Stimulated activated CD8-positive, alpha-beta memory T cell treated with anti-CD3 and anti-CD28 coated beads, Interleukin-12 subunit alpha, Interleukin-12 subunit beta, amount 100 ng/mL, for 4 hours (primary cell): ENCODE measurements around the gene ZNF160.
"Not testable (repeated sequence)": the region's sequence is repeated elsewhere in the genome, so short reads cannot be mapped to it uniquely, and the experiment has no call there.

Source experiments
- DNase-seq: peaks from one replicate; pipeline ENCODE4 v3.0.0-alpha.2; 2020; ENCODE audit warnings: low read depth

Gene ZNF160

DNA sequence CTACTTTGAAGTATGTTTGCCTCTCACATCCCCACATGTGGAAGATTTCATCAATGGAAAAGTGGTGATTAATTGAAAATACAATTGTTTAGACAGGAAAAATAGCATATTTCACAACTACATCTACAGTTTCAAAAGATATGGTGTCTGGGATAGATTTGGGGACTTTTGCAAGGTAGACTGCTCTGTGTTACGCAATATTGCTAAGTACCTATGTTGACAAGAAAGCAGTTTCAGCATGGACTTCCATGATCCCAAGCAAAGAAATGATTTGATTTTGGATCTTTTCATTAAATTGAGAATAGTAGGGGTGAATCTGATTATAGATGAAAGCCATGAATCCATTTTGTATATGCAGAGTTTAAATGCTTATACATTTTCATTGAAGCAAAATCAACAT is 10.5 kb downstream of the ZNF160 start:
- no peak for DNase-seq

DNA sequence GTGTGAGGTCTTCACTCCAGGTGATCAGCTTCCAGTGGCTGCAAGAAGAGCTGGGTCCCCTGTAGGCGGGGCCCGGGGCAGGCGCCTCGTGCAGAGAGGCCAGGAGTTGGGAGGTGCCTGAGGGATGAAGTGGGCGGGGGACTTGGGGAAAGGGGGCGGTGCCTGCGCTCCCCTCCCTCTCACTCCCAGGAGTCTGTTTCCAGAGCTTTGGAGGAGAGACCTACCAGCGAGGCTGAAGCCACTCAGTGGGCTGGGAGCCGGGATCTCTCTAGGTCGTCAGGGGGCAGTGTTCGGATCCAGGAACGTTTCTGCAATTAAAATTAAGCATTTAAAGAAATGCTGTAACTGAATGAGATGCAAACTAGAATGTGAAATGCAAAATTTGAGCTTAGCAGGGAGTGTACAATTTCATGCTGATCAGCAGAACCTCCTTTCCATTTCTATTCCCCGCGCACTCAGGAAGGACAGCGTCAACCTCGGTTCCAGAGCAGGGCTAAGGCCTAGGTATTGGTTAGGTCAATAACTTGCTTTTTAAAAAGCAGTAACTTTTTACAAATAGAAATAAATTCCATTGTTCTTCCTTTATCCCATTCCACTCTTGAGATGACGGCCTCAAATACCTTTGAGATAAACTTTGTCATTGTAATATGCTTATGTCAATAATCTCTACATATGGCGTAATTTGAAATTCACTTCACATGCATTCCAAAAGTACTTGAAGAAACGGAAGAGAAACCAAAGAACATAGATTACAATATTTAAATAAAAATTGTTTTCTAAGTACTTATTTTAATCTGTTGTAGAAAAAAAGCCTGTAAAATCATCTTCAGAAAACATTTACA is 11.6 kb downstream of the ZNF160 start:
- DNase-seq: no peak

DNA sequence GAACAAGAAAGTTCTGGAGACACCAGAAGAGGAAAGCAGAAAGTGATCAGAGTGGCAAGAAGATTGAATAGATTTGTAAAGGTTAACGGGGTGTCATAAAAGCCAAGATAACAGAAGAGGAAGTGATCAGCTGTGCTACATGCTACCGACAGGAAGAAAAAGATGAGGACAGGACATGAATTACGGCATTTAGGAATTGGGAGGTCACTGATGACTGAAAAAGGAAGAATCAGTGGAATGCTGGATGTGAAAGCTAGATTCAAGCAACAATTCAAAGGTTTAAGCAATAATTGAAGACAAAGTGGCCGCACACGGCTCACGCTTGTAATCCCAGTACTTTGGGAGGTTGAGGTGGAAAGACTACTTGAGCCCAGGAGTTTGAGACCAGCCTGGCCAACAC is 15.1 kb downstream of the ZNF160 start:
- DNase-seq: no peak

GRCh38 chr19:53086949-53087348 is 16.3 kb downstream of the ZNF160 start:
- no peak for DNase-seq

DNA sequence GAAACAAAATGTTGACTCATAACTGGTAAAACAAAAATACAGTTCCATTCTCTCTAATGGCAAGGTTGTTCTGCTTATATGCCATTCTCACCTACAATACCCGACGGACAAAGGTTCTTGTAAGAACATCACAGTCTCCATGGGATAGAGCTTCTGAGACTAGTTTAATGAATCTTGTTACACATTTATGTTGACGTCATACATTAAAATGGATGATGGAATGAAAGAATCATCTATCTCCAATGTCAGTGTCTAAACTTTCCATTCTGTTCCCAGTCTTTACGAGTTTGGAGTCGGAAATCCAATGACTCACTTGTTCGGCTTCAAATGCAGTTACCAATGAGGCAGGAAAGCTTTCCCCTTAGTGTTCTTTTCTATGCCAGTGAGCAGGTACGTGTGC is 17.7 kb downstream of the ZNF160 start:
- DNase-seq: no peak

DNA sequence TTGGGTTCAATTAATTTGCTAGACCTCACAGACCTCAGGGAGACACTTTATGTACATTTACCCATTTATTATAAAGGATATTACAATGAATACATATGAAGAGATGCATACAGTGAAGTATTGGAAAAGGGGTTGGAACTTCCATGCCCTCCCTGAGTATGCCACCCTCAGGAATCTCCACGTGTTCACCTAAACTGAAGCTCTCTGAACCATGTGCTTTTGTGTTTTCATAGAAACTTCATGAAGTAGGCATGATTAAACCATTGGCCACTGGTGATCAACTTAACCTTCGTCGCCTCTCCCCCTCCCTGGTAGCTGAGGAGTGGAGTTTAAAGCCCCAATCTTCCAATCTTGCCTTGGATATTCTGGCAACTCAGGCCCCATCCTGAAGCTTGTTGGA is 20.3 kb downstream of the ZNF160 start:
- DNase-seq: no peak

- no peak for DNase-seq
These were observed 23.8 kb downstream of the ZNF160 start for GRCh38 chr19:53079313-53079924.

- DNase-seq: no peak
These were observed 24.6 kb downstream of the ZNF160 start for GRCh38 chr19:53078668-53079067.

GRCh38 chr19:53076984-53077383 is 26.2 kb downstream of the ZNF160 start:
- DNase-seq: no peak

DNA sequence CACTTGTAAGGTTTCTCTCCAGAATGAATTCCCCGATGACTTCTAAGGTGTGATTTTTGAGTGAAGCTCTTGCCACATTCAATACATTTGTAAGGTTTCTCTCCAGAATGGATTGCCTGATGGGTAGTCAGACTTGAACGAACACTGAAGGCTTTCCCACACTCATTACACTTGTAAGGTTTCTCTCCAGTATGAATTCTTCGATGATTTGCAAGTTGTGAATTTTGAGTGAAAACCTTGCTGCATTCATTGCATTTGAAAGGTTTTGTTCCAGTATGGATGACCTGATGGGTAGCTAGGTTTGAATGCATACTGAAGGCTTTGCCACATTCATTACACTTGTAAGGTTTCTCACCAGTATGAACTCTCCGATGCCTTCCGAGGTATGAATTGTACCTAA is 34.4 kb downstream of the ZNF160 start:
- no peak for DNase-seq

DNA sequence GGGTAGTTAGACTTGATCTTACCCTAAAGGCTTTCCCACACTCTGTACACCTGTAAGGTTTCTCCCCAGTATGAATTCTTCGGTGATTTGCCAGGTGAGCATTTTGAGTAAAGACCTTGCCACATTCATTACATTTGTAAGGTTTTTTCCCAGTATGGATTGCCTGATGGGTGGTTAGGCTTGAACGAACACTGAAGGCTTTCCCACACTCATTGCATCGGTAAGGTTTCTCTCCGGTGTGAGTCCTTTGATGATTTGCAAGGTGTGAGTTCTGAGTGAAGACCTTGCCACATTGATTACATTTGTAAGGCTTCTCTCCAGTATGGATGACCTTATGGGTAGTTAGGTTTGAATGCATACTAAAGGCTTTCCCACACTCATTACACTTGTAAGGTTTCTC is 35.0 kb downstream of the ZNF160 start:
- DNase-seq: no peak

DNA sequence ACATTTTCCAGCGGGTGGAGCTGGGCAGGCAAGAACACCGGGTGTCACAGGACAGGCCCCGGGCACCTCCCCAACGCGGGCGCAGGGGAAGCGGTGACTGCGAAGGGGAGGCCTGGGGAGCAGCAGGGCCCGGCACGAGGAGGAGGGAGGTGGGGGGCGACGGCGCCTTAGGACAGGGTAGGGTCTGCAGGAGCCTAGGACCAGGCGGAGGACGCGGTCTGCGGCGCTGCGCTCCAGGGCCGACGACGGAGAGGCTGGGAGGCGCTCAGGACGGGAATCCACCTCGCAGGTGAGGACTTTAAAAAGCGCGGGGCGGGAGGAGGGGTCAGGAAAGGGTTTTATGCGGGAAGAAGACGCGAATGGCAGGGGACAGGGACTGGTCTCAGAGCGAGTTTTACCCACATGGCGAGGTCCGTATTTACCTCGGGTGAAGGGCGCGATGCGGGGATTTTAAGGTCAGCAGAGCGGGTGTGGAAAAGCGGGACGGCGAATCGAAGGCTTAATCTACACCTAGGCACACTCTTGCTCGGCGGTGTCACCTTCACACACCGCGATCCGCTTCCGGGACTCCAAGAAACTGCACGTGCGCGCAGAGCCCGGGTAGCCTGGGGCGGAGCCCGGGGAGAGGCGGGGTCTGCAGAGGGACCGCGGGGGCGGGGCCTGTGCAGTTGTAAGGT is 45.2 kb downstream of the ZNF160 start:
- no peak for DNase-seq

- no peak for DNase-seq
These were observed 48.1 kb downstream of the ZNF160 start for GRCh38 chr19:53055117-53055516.

DNA sequence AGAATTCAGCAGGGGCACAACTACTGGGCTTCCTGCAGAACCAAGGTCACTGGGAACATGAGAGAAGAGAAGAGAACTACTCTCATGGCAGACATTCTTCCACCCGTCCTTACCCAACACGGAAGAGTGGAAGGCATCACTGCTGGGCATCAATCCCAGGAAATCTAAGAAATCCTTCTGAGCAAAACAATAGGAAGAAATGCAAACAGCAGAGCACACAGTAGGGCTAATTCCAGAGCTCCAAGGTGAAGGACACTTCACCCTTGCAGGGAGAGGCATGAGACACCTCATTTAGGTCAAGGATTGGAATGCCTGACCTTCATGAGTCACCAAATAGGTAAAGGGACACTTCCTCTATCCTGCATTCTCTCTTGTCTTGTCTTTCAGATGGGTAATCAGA is 55.8 kb downstream of the ZNF160 start:
- DNase-seq: no peak

DNA sequence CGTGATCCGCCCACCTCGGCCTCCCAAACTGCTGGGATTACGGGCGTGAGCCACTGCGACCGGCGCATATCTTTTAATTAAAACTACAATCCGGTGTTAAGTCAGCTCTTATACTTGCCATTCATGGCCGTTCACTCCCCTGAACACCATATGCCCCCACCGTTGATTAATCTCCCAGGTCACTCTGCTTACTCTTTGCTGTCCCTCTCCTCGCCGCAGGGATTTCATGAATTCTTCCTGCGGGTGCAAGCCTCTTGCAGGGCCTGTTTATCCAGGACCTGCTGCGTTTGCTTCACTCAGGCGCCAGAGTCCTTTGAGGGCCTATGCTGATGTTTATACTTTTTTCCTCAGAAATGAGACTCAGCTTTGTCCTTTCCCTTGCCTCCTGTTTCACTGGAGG is 57.7 kb downstream of the ZNF160 start:
- no peak for DNase-seq

DNA sequence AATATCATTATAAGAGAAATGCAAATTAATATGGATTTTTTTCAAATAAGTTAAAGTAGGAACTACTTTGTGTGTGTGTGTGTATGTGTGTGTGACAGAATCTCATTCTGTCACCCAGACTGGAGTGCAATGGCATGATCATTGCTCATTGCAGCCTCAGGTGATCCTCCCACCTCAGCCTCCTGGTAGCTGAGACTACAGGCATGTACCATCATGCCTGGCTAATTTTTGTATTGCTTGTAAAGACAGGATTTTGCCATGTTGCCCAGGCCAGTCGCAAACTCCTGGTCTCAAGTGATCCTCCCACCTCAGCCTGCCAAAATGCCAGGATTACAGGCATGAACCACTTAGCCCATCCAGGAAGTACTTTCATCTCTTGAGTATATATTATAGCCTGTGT is 61.9 kb downstream of the ZNF160 start:
- DNase-seq: no peak

DNA sequence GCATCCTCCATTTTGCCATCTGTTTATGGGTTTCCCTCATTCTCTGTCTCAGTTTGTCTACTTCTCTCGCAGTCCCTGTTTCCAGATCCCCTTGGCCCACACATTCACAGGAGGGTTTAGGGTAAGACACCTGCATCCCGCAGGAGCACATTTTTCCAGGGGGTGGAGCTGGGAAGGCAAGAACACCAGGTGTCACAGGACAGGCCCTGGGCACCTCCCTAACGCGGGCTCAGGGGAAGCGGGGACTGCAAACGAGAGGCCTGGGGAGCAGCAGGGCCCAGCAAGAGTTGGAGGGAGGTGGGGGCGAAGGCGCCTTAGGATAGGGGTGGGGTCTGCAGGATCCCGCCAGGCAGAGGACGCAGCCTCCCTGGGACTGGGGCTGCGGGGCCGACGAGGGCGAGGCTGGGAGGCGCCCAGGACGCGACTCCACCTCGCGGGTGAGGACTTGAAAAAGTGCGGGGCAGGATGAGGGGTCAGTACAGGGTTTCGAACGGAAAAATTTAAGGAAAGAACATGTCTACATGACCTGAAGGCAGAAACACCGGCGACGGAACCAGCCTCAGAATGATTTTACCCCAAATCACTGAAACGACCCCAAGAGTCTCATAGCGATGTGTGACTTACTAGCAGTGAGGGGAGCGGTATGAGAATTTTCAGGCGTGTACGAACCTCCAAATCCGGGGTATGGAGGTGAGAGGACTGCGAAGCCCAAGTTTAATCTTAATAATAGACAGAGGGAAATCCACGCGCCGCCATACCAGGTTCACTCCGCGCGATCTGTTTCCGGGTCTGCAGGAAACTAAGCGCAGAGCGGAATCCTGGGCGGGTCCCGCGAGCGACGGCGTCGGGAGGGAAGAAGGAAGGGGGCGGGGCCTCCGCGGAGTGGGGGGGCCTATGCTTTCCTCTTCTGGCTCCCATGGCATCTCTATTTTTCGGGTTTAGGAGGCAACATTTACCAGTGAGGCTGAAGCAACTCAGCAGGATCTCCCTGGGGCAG is 65.8 kb downstream of the ZNF160 start:
- DNase-seq: no peak

DNA sequence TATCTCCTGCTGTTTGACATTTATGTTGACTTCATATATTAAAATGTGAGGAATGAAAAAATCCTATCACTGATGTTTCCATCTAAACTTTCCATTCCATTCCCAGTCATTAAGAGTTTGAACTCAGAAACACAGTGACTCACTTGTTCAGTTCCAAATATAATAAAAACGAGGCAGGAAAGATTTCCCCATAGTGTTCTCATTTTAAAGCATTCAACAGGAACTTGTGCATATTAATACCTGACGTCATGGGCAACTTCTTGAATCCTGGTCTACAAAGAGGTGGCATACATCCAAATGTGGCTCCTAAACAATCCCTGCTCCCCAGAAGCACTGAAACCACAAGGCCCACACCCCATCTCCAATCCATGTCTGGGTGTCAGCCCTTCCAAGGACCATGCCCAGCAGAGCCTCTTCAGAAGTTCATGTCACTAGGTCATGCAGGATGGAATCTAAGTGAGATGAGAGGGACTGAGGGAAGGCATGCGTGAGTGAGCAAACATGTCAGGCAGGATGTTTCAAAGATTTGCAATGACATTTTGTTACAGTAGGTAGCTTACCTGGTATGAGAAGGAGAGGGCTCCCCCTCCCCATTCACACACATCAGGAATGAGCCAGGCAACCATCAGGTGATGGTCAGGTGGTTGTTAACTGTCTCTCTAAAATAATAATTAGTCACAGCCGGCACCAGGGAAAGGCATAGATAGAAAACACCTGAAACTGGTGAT is 68.1 kb downstream of the ZNF160 start:
- DNase-seq: no peak

GRCh38 chr19:53034054-53034453 is 69.2 kb downstream of the ZNF160 start:
- DNase-seq: no peak

GRCh38 chr19:53028306-53028705 is 74.9 kb downstream of the ZNF160 start:
- not testable (repeated sequence) for DNase-seq

GRCh38 chr19:53019684-53020083 is 83.5 kb downstream of the ZNF160 start:
- no peak for DNase-seq
